ENCODE measurements around the gene CHST1.

CHST1 gene

DNA sequence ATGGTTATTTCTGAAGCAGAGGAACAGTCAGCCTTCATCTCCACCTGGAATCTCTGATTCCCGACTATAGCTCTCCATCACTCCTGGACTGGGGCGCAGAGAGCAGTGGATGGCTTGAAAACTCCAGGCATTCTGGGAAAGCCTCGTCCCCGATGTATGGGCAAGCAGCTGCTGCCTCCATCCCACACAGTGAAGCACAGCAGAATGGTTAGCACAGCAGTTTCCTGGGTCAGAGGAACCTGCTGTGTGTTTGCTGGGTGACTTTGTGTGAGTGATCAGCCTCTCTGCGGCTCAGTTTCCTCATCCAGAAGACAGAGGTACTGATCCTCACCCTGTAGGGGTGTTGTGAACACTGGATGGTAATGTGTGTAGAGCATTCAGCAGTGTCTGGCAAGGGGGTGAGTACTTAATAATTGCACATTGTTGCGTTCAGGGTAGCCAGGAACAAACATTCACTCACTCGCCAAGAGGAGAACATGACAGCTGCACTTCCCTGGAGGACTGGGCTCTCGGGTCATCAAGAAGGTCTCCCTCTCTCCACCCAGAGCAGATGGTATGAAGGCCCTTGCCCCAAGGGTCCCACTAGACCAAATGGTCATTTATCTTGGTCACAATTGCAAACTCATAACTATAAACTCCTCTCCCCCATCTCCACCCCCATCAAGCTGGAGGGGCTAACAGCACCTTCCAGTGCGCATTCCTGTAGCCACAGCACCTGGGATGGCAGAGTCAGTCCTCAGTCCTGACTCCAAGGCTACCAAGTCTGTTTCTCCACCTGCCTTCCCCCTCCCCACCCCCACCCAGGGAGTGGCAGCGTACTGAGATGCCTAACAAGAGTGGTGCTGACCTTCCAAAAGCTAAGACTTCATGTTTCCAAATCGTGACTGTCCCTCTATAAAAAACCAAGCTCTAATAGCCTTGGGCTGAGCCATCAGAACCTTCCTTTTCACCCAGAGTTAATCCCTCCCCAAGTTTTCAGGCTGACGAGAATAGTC is 1.5 kb upstream of the CHST1 start:
- TF ChIP-seq, protein P1, sequence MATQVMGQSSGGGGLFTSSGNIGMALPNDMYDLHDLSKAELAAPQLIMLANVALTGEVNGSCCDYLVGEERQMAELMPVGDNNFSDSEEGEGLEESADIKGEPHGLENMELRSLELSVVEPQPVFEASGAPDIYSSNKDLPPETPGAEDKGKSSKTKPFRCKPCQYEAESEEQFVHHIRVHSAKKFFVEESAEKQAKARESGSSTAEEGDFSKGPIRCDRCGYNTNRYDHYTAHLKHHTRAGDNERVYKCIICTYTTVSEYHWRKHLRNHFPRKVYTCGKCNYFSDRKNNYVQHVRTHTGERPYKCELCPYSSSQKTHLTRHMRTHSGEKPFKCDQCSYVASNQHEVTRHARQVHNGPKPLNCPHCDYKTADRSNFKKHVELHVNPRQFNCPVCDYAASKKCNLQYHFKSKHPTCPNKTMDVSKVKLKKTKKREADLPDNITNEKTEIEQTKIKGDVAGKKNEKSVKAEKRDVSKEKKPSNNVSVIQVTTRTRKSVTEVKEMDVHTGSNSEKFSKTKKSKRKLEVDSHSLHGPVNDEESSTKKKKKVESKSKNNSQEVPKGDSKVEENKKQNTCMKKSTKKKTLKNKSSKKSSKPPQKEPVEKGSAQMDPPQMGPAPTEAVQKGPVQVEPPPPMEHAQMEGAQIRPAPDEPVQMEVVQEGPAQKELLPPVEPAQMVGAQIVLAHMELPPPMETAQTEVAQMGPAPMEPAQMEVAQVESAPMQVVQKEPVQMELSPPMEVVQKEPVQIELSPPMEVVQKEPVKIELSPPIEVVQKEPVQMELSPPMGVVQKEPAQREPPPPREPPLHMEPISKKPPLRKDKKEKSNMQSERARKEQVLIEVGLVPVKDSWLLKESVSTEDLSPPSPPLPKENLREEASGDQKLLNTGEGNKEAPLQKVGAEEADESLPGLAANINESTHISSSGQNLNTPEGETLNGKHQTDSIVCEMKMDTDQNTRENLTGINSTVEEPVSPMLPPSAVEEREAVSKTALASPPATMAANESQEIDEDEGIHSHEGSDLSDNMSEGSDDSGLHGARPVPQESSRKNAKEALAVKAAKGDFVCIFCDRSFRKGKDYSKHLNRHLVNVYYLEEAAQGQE (IDR thresholded peaks at IDR 0.05; ENCODE audit: insufficient replicate concordance, low read depth): no peak
- TF ChIP-seq GABPA (IDR thresholded peaks at IDR 0.05; ENCODE audit: low read depth) (no peak), POLR2AphosphoS5 (IDR thresholded peaks at IDR 0.05; ENCODE audit: low read depth) (no peak)
- DNase-seq (ENCODE audit: low read depth in 1 of 2, low spot score in 1 of 2): no peak
- H3K27me3 ChIP-seq (ENCODE audit: insufficient read depth, poor library complexity, severe bottlenecking): peaks cover 50% of the 10 kb centered on the region

DNA sequence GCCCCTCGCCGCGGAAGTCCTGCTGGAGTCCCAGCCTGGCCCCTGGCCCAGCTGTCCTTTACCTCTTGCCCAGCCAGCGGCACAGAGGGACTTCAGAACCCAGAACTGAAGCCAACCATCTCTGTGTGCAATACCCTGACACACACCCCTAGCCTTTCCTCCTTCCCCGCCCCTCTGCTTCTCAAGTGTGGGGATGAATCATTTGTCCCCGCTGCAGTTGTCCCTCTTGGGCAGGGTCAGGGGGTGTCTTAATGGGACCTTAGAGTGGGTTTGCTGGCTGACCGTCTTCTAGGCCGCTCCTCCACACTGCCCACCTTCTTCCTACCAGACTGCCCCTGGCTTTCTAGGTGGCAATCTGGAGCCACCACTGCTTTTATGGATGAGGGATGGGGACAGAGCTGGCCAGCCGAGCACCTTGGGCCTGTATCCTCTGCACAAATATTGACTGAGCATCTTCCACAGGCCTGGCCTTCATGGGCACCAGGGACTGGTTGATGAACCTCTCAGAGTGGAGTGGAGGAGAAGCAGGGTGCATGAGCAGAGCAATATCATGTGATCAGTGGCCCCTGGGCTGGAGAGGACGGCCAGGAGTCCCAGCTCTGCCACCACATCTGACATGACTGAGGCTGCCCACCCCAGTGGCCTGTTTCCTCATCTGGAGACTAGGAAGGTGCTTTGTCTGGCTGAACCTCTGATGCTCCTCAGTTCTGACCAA is 668 bp upstream of the CHST1 start:
- Histone ChIP-seq H3K27me3 (ENCODE audit: insufficient read depth, poor library complexity, severe bottlenecking) (peaks cover 56% of the 10 kb centered on the region), H3K27ac (replicated peaks) (no peak overlapping the region), H3K4me3 (replicated peaks; ENCODE audit: insufficient read depth, low read length) (no peak overlapping the region)
- TF ChIP-seq, protein P1 (IDR thresholded peaks at IDR 0.05; ENCODE audit: insufficient replicate concordance, low read depth): no peak
- TF ChIP-seq POLR2AphosphoS5 (IDR thresholded peaks at IDR 0.05; ENCODE audit: low read depth): no peak
- TF ChIP-seq GABPA (IDR thresholded peaks at IDR 0.05; ENCODE audit: low read depth): no peak
- no peak for TF ChIP-seq SPI1 (IDR thresholded peaks at IDR 0.05; ENCODE audit: borderline replicate concordance, low read depth)
- TF ChIP-seq, protein P2, sequence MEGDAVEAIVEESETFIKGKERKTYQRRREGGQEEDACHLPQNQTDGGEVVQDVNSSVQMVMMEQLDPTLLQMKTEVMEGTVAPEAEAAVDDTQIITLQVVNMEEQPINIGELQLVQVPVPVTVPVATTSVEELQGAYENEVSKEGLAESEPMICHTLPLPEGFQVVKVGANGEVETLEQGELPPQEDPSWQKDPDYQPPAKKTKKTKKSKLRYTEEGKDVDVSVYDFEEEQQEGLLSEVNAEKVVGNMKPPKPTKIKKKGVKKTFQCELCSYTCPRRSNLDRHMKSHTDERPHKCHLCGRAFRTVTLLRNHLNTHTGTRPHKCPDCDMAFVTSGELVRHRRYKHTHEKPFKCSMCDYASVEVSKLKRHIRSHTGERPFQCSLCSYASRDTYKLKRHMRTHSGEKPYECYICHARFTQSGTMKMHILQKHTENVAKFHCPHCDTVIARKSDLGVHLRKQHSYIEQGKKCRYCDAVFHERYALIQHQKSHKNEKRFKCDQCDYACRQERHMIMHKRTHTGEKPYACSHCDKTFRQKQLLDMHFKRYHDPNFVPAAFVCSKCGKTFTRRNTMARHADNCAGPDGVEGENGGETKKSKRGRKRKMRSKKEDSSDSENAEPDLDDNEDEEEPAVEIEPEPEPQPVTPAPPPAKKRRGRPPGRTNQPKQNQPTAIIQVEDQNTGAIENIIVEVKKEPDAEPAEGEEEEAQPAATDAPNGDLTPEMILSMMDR (IDR thresholded peaks at IDR 0.05; ENCODE audit: insufficient read depth, low read length): no peak
- no peak for DNase-seq (ENCODE audit: low read depth in 1 of 2, low spot score in 1 of 2)

More for the DNA sequence above, 1.5 kb upstream of the CHST1 start:
- Histone ChIP-seq H3K4me3 (replicated peaks; ENCODE audit: insufficient read depth, low read length) (no peak overlapping the region), H3K27ac (replicated peaks) (no peak overlapping the region)

DNA sequence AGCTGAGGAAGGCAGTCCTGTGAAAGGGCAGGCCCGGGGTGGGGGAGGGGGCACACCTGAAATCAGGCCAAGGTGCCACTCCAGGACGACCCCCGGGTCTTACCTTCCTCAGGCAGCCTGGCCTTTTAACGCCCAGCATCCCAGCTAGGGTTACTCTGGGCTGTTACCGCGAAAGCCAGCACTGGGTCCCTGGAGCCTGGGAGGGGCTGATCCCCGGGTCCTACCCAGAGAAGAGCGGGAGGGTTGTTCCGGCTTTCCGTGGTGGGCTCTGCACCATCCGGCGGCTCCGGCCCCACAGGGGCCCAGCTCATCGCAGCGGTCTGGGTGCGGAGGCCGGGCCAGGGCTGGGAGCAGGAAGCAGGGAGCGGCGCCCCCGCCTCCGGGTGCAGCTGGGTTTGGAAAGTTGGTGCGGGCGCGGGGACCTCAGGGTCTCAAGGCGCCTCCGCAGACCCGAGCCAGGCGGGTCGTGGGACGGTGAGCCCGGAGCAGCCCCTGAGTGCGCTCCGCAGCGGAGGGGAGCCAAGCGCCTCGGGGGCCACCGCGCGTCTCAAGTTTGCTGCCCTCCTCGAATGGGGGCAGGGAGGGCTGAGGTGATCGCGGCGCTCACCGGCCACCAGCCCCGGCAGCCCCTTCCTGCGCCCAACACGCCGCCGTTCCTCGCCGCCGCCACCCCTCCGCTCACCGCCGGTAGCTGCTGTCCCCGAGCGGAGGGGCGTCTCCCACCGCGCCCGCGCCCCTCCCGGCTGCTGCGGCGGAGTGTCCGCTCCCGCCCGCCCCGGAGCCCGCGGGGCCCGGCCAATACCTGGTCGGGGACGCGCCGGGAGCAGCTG is 831 bp downstream of the CHST1 start:
- no peak overlapping the region for H3K27ac ChIP-seq (replicated peaks)
- DNase-seq (ENCODE audit: low read depth in 1 of 2, low spot score in 1 of 2): no peak
- H3K4me3 ChIP-seq (replicated peaks; ENCODE audit: insufficient read depth, low read length): no peak overlapping the region
- peaks cover 65% of the 10 kb centered on the region for H3K27me3 ChIP-seq (ENCODE audit: insufficient read depth, poor library complexity, severe bottlenecking)
- TF ChIP-seq, protein P2 (IDR thresholded peaks at IDR 0.05; ENCODE audit: insufficient read depth, low read length): no peak
- no peak for TF ChIP-seq POLR2AphosphoS5 (IDR thresholded peaks at IDR 0.05; ENCODE audit: low read depth)
- TF ChIP-seq GABPA (IDR thresholded peaks at IDR 0.05; ENCODE audit: low read depth): no peak
- TF ChIP-seq SPI1 (IDR thresholded peaks at IDR 0.05; ENCODE audit: borderline replicate concordance, low read depth): no peak
- TF ChIP-seq, protein P1 (IDR thresholded peaks at IDR 0.05; ENCODE audit: insufficient replicate concordance, low read depth): no peak
